HCT116 (cell line): ENCODE data around the gene PGM2L1. TPM values are rescaled to one million over a fixed set of nuclear protein-coding genes. Genes with fewer than 3 reads are reported as not detected.
A peak's percentile ranks its signal among the peaks of the same experiment; 100 is the strongest.

Experiments used
- ATAC-seq: fragments of 200-7000 bp; cut with Tn5 transposase; 2 replicates; pipeline ENCODE4 v1.9.1; 2020; ENCODE audit warnings: mild to moderate bottlenecking, moderate library complexity
- BruUV-seq: library from RNA; stranded (reverse); fragments of 400-500 nt; replicated peaks from 2 replicates; lab custom pipeline; 2021; lab: Mats Ljungman, UMichigan
- CTCF ChIA-PET: fragments of 300-600 bp; sonication (Branson Sonifier 250); formaldehyde crosslinking; loops from one replicate; lab custom pipeline; 2021; ENCODE audit warnings: antibody characterized with exemption; lab: Charles Lee
- POLR2A ChIA-PET: fragments of 300-600, 350-600 bp; sonication (Branson Sonifier 250); formaldehyde crosslinking; loops from one replicate; lab custom pipeline; 2021; ENCODE audit warnings: antibody characterized with exemption; lab: Charles Lee
- RAD21 ChIA-PET, 2 experiments: fragments of 300-600 bp; sonication (Branson Sonifier 250); formaldehyde crosslinking; loops; one replicate each; lab custom pipeline; 2023; ENCODE audit warnings: low total read pairs in 2 of 2; ENCODE audit not compliant: uncharacterized antibody in 2 of 2, unreplicated experiment in 2 of 2, low non-redundant PET in 1 of 2; lab: Charles Lee
- DNase-seq: peaks from one replicate; pipeline ENCODE4 v3.0.0-alpha.2; 2010; ENCODE audit warnings: low read depth, low spot score
- H2AFZ ChIP-seq: fragments of 200-600 bp; shearing (Covaris generic), sonication (generic); 2 replicates; pipeline ENCODE4 v1.6.1; 2017; ENCODE audit warnings: low read depth, mixed run types, mixed read lengths, antibody characterized with exemption, low read length; ENCODE audit not compliant: poor library complexity, severe bottlenecking
- H3K27ac ChIP-seq: 2 replicates; pipeline ENCODE4 v1.5.1; 2012; ENCODE audit warnings: low read depth, low read length
- H3K27me3 ChIP-seq: fragments of 200-600 bp; sonication (generic); 2 replicates; pipeline ENCODE4 v1.6.1; 2016; ENCODE audit warnings: mixed run types, low read length, mixed read lengths; ENCODE audit not compliant: insufficient read depth
- H3K36me3 ChIP-seq, 2 experiments: fragments of 200-500 bp in 1 of 2; fragments of 200-600 bp in 1 of 2; sonication (Bioruptor generic) in 1 of 2; sonication (generic) in 1 of 2; 2 replicates each; pipeline versions ENCODE4 v1.5.1 to v1.6.1; 2014 to 2016; ENCODE audit warnings: low read length in 2 of 2, inconsistent platforms in 1 of 2, mixed read lengths in 1 of 2, mixed run types in 1 of 2; ENCODE audit not compliant: insufficient read depth in 2 of 2, control insufficient read depth in 1 of 2
- H3K4me1 ChIP-seq, 2 experiments: fragments of 200-600 bp in 1 of 2; sonication (generic) in 1 of 2; 2 replicates each; pipeline versions ENCODE4 v1.5.1 to v1.6.1; 2012 to 2017; ENCODE audit warnings: low read length in 2 of 2, inconsistent platforms in 1 of 2, mild to moderate bottlenecking in 1 of 2, mixed read lengths in 1 of 2, mixed run types in 1 of 2, moderate library complexity in 1 of 2; ENCODE audit not compliant: insufficient read depth in 2 of 2, control insufficient read depth in 1 of 2
- H3K4me2 ChIP-seq: fragments of 200-600 bp; sonication (generic); 2 replicates; pipeline ENCODE4 v1.6.1; 2017; ENCODE audit warnings: mixed run types, low read length, mixed read lengths
- H3K4me3 ChIP-seq, 2 experiments: fragments of 200-600 bp in 1 of 2; sonication (generic) in 1 of 2; replicated peaks in 1 of 2; 2 replicates each; pipeline ENCODE4 v1.5.1; 2011 to 2016; ENCODE audit warnings: low read length in 2 of 2, control low read depth in 1 of 2, low read depth in 1 of 2, mild to moderate bottlenecking in 1 of 2, mixed read lengths in 1 of 2, mixed run types in 1 of 2
- H3K79me2 ChIP-seq: fragments of 200-600 bp; sonication (generic); 2 replicates; pipeline ENCODE4 v1.6.1; 2017; ENCODE audit warnings: mild to moderate bottlenecking, mixed run types, low read length, moderate library complexity, mixed read lengths; ENCODE audit not compliant: insufficient read depth
- H3K9ac ChIP-seq: fragments of 200-600 bp; sonication (generic); 2 replicates; pipeline ENCODE4 v1.6.1; 2016; ENCODE audit warnings: low read length, mixed read lengths
- H3K9me2 ChIP-seq: fragments of 200-600 bp; sonication (generic), shearing (Covaris generic); 2 replicates; pipeline ENCODE4 v1.6.1; 2017; ENCODE audit warnings: mixed run types, mild to moderate bottlenecking, moderate library complexity; ENCODE audit not compliant: insufficient read depth
- H3K9me3 ChIP-seq, 2 experiments: fragments of 200-500 bp in 1 of 2; fragments of 200-600 bp in 1 of 2; sonication (Bioruptor generic) in 1 of 2; sonication (generic) in 1 of 2; 2 replicates each; pipeline ENCODE4 v1.6.1; 2014 to 2017; ENCODE audit warnings: low read length in 2 of 2, mixed read lengths in 2 of 2, inconsistent platforms in 1 of 2, low read depth in 1 of 2, mild to moderate bottlenecking in 1 of 2, mixed run types in 1 of 2, moderate library complexity in 1 of 2; ENCODE audit not compliant: control insufficient read depth in 1 of 2, insufficient read depth in 1 of 2
- H4K20me1 ChIP-seq: fragments of 200-600 bp; sonication (generic), shearing (Covaris generic); 2 replicates; pipeline ENCODE4 v1.6.1; 2017; ENCODE audit warnings: mixed run types, mild to moderate bottlenecking, moderate library complexity; ENCODE audit not compliant: insufficient read depth
- EZH2phosphoT487 ChIP-seq: fragments of 200-600 bp; IDR thresholded peaks from 2 replicates; pipeline ENCODE4 v1.6.1; 2018; ENCODE audit warnings: antibody characterized with exemption, borderline replicate concordance
- FOSL1 ChIP-seq: IDR thresholded peaks from 2 replicates; pipeline ENCODE4 v1.6.1; 2012; ENCODE audit warnings: low read depth
- JUND ChIP-seq: IDR thresholded peaks from 2 replicates; pipeline ENCODE4 v1.6.1; 2012
- SP1 ChIP-seq: IDR thresholded peaks from 2 replicates; pipeline ENCODE4 v1.6.1; 2012; ENCODE audit warnings: low read depth
- ZFX ChIP-seq: fragments of 450-650 bp; IDR thresholded peaks from 2 replicates; pipeline ENCODE4 v1.6.1; 2017
- intact Hi-C: fragments of 100-400 bp; cut with micrococcal nuclease; formaldehyde crosslinking; loops from 2 replicates; pipeline ENCODE4 v1.10.0; 2022
- total RNA-seq: library from RNA; stranded (reverse); gene quantifications from one replicate; pipeline ENCODE4 v1.2.1, GENCODE V29; 2021; ENCODE audit not compliant: unreplicated experiment
- TF ChIP-seq, protein P1 (sequence below), 3 experiments: fragments of 200-600 bp in 1 of 3; sonication (generic) in 1 of 3; IDR thresholded peaks in 2 of 3; conservative IDR thresholded peaks in 1 of 3; 2 replicates each; pipeline ENCODE4 v1.5.1; 2012 to 2017; ENCODE audit warnings: low read depth in 2 of 3, low read length in 2 of 3, antibody characterized with exemption in 1 of 3, borderline replicate concordance in 1 of 3, control low read depth in 1 of 3, mild to moderate bottlenecking in 1 of 3, mixed read lengths in 1 of 3, mixed run types in 1 of 3, moderate library complexity in 1 of 3; ENCODE audit not compliant: insufficient read depth in 1 of 3

Gene PGM2L1
- total RNA-seq, 1 experiment from 2014 or later, result 4.9 TPM

- RAD21 ChIA-PET, result no interaction called here
- Histone ChIP-seq H3K9me3 (no peaks in the 10 kb centered on the region), H3K36me3 (no peaks in the 10 kb centered on the region), H3K4me2 (no peak overlapping the region), H3K4me3 (no peak overlapping the region), H2AFZ (no peak overlapping the region), H4K20me1 (no peaks in the 10 kb centered on the region), H3K27ac (no peak overlapping the region), H3K27me3 (no peaks in the 10 kb centered on the region), H3K9me2 (no peaks in the 10 kb centered on the region), H3K9ac (no peak overlapping the region), H3K79me2 (no peaks in the 10 kb centered on the region)
- no TSS peak for BruUV-seq
- CTCF ChIA-PET, result no interaction called here
- ATAC-seq, result no peak
- POLR2A ChIA-PET, result no interaction called here
- intact Hi-C loops, result no loop called here
- no peak for TF ChIP-seq ZFX
- TF ChIP-seq, all 23 proteins: peak for 0
- no peak for DNase-seq
- peaks cover 2 to 17% of the 10 kb centered on the region in 2 experiments; a peak in 1 of 4 replicates for H3K4me1 ChIP-seq
Measured at GRCh38 chr11:74400606-74401005, 2.4 kb upstream of the PGM2L1 start.

GRCh38 chr11:74397501-74398243 is 561 bp downstream of the PGM2L1 start:
- ChIA-PET RAD21 (interaction anchor here in 1 of 2 experiments (1.2 kb wide), 1 partner anchor 52 kb away, joined by 3 read pairs; no protein-coding TSS in a partner anchor), CTCF (no interaction called here), POLR2A (interaction anchor here (1.4 kb wide), 2 partner anchors 10 to 14 kb away, joined by 6 read pairs; no protein-coding TSS in a partner anchor)
- peak; percentile 54 for ATAC-seq
- no peaks in the 10 kb centered on the region for H3K36me3 ChIP-seq
- H3K4me3 ChIP-seq, result peak overlapping the region; percentile 88 to 89
- no peaks in the 10 kb centered on the region for H3K79me2 ChIP-seq
- H2AFZ ChIP-seq, result peak overlapping the region; percentile 86
- H4K20me1 ChIP-seq, result no peaks in the 10 kb centered on the region
- TF ChIP-seq EZH2phosphoT487 (no peak), FOSL1 (no peak), SP1 (no peak), JUND (no peak)
- TF ChIP-seq, protein P1, sequence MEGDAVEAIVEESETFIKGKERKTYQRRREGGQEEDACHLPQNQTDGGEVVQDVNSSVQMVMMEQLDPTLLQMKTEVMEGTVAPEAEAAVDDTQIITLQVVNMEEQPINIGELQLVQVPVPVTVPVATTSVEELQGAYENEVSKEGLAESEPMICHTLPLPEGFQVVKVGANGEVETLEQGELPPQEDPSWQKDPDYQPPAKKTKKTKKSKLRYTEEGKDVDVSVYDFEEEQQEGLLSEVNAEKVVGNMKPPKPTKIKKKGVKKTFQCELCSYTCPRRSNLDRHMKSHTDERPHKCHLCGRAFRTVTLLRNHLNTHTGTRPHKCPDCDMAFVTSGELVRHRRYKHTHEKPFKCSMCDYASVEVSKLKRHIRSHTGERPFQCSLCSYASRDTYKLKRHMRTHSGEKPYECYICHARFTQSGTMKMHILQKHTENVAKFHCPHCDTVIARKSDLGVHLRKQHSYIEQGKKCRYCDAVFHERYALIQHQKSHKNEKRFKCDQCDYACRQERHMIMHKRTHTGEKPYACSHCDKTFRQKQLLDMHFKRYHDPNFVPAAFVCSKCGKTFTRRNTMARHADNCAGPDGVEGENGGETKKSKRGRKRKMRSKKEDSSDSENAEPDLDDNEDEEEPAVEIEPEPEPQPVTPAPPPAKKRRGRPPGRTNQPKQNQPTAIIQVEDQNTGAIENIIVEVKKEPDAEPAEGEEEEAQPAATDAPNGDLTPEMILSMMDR (IDR thresholded peaks at IDR 0.05 in 2 of 3, conservative IDR thresholded peaks at IDR 0.05 in 1 of 3; ENCODE audit: borderline replicate concordance in 1 of 3, insufficient read depth in 1 of 3, low read depth in 2 of 3, low read length in 2 of 3), result peak in 2 of 3 experiments; percentile 18 to 41; a peak in 2 of 6 replicates
- H3K4me1 ChIP-seq, result peaks cover 2 to 17% of the 10 kb centered on the region in 2 experiments; a peak in 1 of 4 replicates
- peak overlapping the region; percentile 40 for H3K27ac ChIP-seq
- H3K27me3 ChIP-seq, result no peaks in the 10 kb centered on the region
- no TSS peak for BruUV-seq
- peak overlapping the region; percentile 99 for H3K4me2 ChIP-seq
- no peaks in the 10 kb centered on the region for H3K9me2 ChIP-seq
- intact Hi-C loops, result no loop called here
- H3K9ac ChIP-seq, result peak overlapping the region; percentile 73
- peak; percentile 48 for DNase-seq
- H3K9me3 ChIP-seq, result no peaks in the 10 kb centered on the region
